Liver (tissue), 9 donors: ENCODE measurements around the gene CGN. TPM values are rescaled to one million over a fixed set of nuclear protein-coding genes. Genes with fewer than 3 reads are reported as not detected.

Experiments used
- DNase-seq: peaks from one replicate; pipeline ENCODE4 v3.0.0-alpha.2; 2017; ENCODE audit warnings: low spot score
- H3K27ac ChIP-seq, 2 donors: one replicate each; pipeline ENCODE4 v1.7.0; 2013; ENCODE audit warnings: inconsistent platforms in 2 of 2, low read length in 2 of 2, control low read depth in 1 of 2, low read depth in 1 of 2, mild to moderate bottlenecking in 1 of 2
- H3K27me3 ChIP-seq, 4 donors: one replicate each; pipeline versions ENCODE4 v1.6.1 to v1.7.0; 2013; ENCODE audit warnings: low read length in 3 of 4, inconsistent platforms in 1 of 4, mild to moderate bottlenecking in 1 of 4, moderate library complexity in 1 of 4; ENCODE audit not compliant: control insufficient read depth in 4 of 4, insufficient read depth in 4 of 4
- H3K36me3 ChIP-seq, 4 donors: one replicate each; pipeline versions ENCODE4 v1.6.1 to v1.7.0; 2013; ENCODE audit warnings: low read length in 3 of 4, mild to moderate bottlenecking in 3 of 4, low read depth in 1 of 4, moderate library complexity in 1 of 4; ENCODE audit not compliant: control insufficient read depth in 4 of 4, insufficient read depth in 3 of 4
- H3K4me1 ChIP-seq, 4 donors: one replicate each; pipeline versions ENCODE4 v1.6.1 to v1.7.0; 2013; ENCODE audit warnings: low read length in 3 of 4, mild to moderate bottlenecking in 3 of 4, moderate library complexity in 1 of 4; ENCODE audit not compliant: control insufficient read depth in 4 of 4, insufficient read depth in 4 of 4
- H3K4me3 ChIP-seq, 3 donors: one replicate each; pipeline versions ENCODE4 v1.6.1 to v1.7.0; 2013; ENCODE audit warnings: low read length in 3 of 3, control low read depth in 1 of 3, low read depth in 1 of 3, mild to moderate bottlenecking in 1 of 3
- H3K9ac ChIP-seq, 2 donors: one replicate each; pipeline ENCODE4 v1.7.0; 2013; ENCODE audit warnings: low read length in 2 of 2, mild to moderate bottlenecking in 2 of 2, moderate library complexity in 2 of 2, control low read depth in 1 of 2, low read depth in 1 of 2
- H3K9me3 ChIP-seq, 4 donors: one replicate each; pipeline versions ENCODE4 v1.6.1 to v1.7.0; 2013; ENCODE audit warnings: low read length in 3 of 4; ENCODE audit not compliant: control insufficient read depth in 4 of 4
- CTCF ChIP-seq: fragments of 150-350 bp; IDR thresholded peaks from 2 replicates; pipeline ENCODE4 v1.5.1; 2017; ENCODE audit warnings: improper control_type of control experiment, low read depth, low read length; ENCODE audit not compliant: missing input control
- EGR1 ChIP-seq, 2 donors: IDR thresholded peaks; 2 replicates each; pipeline ENCODE4 v1.6.1; 2016 to 2018; ENCODE audit warnings: antibody characterized with exemption in 2 of 2, low read depth in 2 of 2
- FOXA2 ChIP-seq: IDR thresholded peaks from 2 replicates; pipeline ENCODE4 v1.6.1; 2016; ENCODE audit warnings: antibody characterized with exemption
- GABPA ChIP-seq, 2 donors: IDR thresholded peaks in 1 of 2; conservative IDR thresholded peaks in 1 of 2; 2 replicates each; pipeline ENCODE4 v1.6.1; 2016; ENCODE audit warnings: antibody characterized with exemption in 2 of 2, mild to moderate bottlenecking in 1 of 2, moderate library complexity in 1 of 2
- HNF4A ChIP-seq, 2 donors: conservative IDR thresholded peaks; 2 replicates each; pipeline ENCODE4 v1.6.1; 2016; ENCODE audit warnings: antibody characterized with exemption in 2 of 2, mild to moderate bottlenecking in 2 of 2
- NR2F2 ChIP-seq: IDR thresholded peaks from 2 replicates; pipeline ENCODE4 v1.6.1; 2016; ENCODE audit warnings: antibody characterized with exemption
- RAD21 ChIP-seq, 2 donors: IDR thresholded peaks; 2 replicates each; pipeline ENCODE4 v1.6.1; 2016; ENCODE audit warnings: antibody characterized with exemption in 2 of 2, mild to moderate bottlenecking in 2 of 2
- REST ChIP-seq: IDR thresholded peaks from 2 replicates; pipeline ENCODE4 v1.6.1; 2016; ENCODE audit warnings: antibody characterized with exemption, mild to moderate bottlenecking
- RXRA ChIP-seq, 2 donors: IDR thresholded peaks; 2 replicates each; pipeline ENCODE4 v1.6.1; 2017 to 2018; ENCODE audit warnings: antibody characterized with exemption in 2 of 2, mild to moderate bottlenecking in 1 of 2
- TAF1 ChIP-seq: conservative IDR thresholded peaks from 2 replicates; pipeline ENCODE4 v1.6.1; 2016; ENCODE audit warnings: antibody characterized with exemption, mild to moderate bottlenecking
- YY1 ChIP-seq: IDR thresholded peaks from 2 replicates; pipeline ENCODE4 v1.6.1; 2016; ENCODE audit warnings: antibody characterized with exemption, mild to moderate bottlenecking
- WGBS: extraction: QIAGEN DNeasy Blood & Tissue Kit; methylation state at CpG from one replicate; pipeline ENCODE4 v1.1.7; 2013; 5-methylcytosine and 5-hydroxymethylcytosine counted together
- polyA plus RNA-seq, 2 donors: library from polyadenylated mRNA; stranded (reverse) in 1 of 2; unstranded in 1 of 2; fragments of 200-250 nt in 1 of 2; fragments of >200 nt in 1 of 2; fragmentation: Nextera tagmentation in 1 of 2; extraction: Ambion mirVana in 1 of 2; gene quantifications; one replicate each; pipeline versions ENCODE4 v1.2.1 to v1.2.3, GENCODE V29; 2013 to 2015
- total RNA-seq, 2 donors: library from RNA; depleted of rRNA; stranded (reverse); fragments of >200 nt; gene quantifications; one replicate each; pipeline ENCODE4 v1.2.3, GENCODE V29; 2014
- TF ChIP-seq, protein P1 (sequence below): IDR thresholded peaks from 2 replicates; pipeline ENCODE4 v1.6.1; 2016; ENCODE audit warnings: antibody characterized with exemption
- donor health status: healthy.
- donor health status: healthy.
- donor health status: healthy.
- donor health status: healthy.
- donor health status: healthy.

The CGN gene
- total and polyA plus RNA-seq, 4 donors: 16.9 to 48.9 (median 19.4) TPM

DNA sequence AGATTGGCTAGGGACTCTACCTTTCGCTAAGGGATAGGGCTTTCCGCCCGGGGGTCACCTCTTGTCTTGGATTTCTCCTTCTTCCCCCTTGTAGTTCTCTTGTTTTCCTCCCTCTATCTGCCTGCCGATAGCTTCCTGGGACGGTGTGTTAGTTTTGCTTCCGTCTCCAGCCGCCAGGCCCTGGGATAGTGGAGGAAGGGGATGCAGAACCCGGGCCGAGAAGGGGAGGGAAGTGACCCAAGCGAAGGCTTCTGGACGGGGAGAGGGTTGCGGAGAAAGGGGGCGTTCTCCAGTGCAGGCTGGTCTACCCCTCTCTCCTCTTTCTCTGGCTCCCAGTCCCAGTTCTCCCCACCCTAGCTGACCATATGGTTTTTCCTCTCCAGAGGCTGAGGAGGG is 29.8 kb downstream of the CGN start:
- Histone ChIP-seq H3K9me3 (no peaks in the 10 kb centered on the region), H3K27ac (peak overlapping the region in 1 of 2 donors; percentile 85), H3K9ac (peak overlapping the region; percentile 3 to 31), H3K4me3 (peak overlapping the region; percentile 68 to 71 (median 71)), H3K27me3 (no peaks in the 10 kb centered on the region), H3K36me3 (peaks cover 0 to 22% (median 18%) of the 10 kb centered on the region in 4 donors), H3K4me1 (peaks cover 0 to 24% (median 16%) of the 10 kb centered on the region in 4 donors)
- 28% methylated on average over 13 of the region's 13 CpGs for WGBS
- no peak for DNase-seq
- TF ChIP-seq GABPA (IDR thresholded peaks at IDR 0.05 in 1 of 2, conservative IDR thresholded peaks at IDR 0.05 in 1 of 2): no peak

GRCh38 chr1:151541752-151542151 is 30.6 kb downstream of the CGN start:
- Histone ChIP-seq H3K4me1 (peaks cover 0 to 27% (median 18%) of the 10 kb centered on the region in 4 donors), H3K27ac (no peak overlapping the region), H3K4me3 (no peak overlapping the region), H3K9me3 (no peaks in the 10 kb centered on the region), H3K9ac (no peak overlapping the region), H3K36me3 (peaks cover 0 to 14% (median 11%) of the 10 kb centered on the region in 4 donors), H3K27me3 (no peaks in the 10 kb centered on the region)
- no peak for DNase-seq
- no peak for TF ChIP-seq NR2F2
- no peak for TF ChIP-seq RAD21 (IDR thresholded peaks at IDR 0.05)
- no peak for TF ChIP-seq FOXA2
- TF ChIP-seq YY1: no peak
- TF ChIP-seq TAF1: no peak
- TF ChIP-seq, protein P1, sequence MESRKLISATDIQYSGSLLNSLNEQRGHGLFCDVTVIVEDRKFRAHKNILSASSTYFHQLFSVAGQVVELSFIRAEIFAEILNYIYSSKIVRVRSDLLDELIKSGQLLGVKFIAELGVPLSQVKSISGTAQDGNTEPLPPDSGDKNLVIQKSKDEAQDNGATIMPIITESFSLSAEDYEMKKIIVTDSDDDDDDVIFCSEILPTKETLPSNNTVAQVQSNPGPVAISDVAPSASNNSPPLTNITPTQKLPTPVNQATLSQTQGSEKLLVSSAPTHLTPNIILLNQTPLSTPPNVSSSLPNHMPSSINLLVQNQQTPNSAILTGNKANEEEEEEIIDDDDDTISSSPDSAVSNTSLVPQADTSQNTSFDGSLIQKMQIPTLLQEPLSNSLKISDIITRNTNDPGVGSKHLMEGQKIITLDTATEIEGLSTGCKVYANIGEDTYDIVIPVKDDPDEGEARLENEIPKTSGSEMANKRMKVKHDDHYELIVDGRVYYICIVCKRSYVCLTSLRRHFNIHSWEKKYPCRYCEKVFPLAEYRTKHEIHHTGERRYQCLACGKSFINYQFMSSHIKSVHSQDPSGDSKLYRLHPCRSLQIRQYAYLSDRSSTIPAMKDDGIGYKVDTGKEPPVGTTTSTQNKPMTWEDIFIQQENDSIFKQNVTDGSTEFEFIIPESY: no peak
- no peak for TF ChIP-seq RXRA (IDR thresholded peaks at IDR 0.05)
- TF ChIP-seq GABPA (IDR thresholded peaks at IDR 0.05 in 1 of 2, conservative IDR thresholded peaks at IDR 0.05 in 1 of 2): no peak
- no peak for TF ChIP-seq HNF4A (conservative IDR thresholded peaks at IDR 0.05)
- no peak for TF ChIP-seq EGR1 (IDR thresholded peaks at IDR 0.05; ENCODE audit: low read depth in 2 of 2)
- no peak for TF ChIP-seq CTCF
- no peak for TF ChIP-seq REST
- 70% methylated on average over 5 of the region's 5 CpGs for WGBS
